GM12878 (cell line): ENCODE measurements around the gene CDCA7L. TPM values are rescaled to one million over a fixed set of nuclear protein-coding genes. Genes with fewer than 3 reads are reported as not detected.
"Not testable (repeated sequence)": the region's sequence is repeated elsewhere in the genome, so short reads cannot be mapped to it uniquely, and the experiment has no call there.

Experiments
- ATAC-seq: fragments of 200-7000 bp; cut with Tn5 transposase; 3 replicates; pipeline ENCODE4 v1.9.1; 2020; ENCODE audit warnings: mild to moderate bottlenecking, moderate library complexity
- BruUV-seq: library from RNA; stranded (reverse); fragments of 400-500 nt; replicated peaks from 2 replicates; lab custom pipeline; 2021; lab: Mats Ljungman, UMichigan
- CTCF ChIA-PET: fragments of 300-600 bp; sonication (Branson Sonifier 250); formaldehyde crosslinking; extraction: SDS; loops from one replicate; lab custom pipeline; 2021; ENCODE audit warnings: inconsistent platforms; lab: Yijun Ruan, JAX
- POLR2A ChIA-PET: fragments of 350-600 bp; formaldehyde crosslinking; extraction: SDS; loops from one replicate; lab custom pipeline; 2021; ENCODE audit warnings: inconsistent platforms; lab: Charles Lee
- RAD21 ChIA-PET: fragments of 300-600 bp; sonication (Branson Sonifier 250); formaldehyde crosslinking; loops from one replicate; lab custom pipeline; 2023; ENCODE audit warnings: antibody characterized with exemption; ENCODE audit not compliant: unreplicated experiment; lab: Charles Lee
- SMC1A ChIA-PET: fragments of 300-600 bp; sonication (Branson Sonifier 250); formaldehyde crosslinking; loops from one replicate; lab custom pipeline; 2023; ENCODE audit not compliant: unreplicated experiment, uncharacterized antibody; lab: Charles Lee
- DNase-seq: peaks from one replicate; pipeline ENCODE4 v3.0.0-alpha.2; 2011; ENCODE audit warnings: low read depth, low spot score
- FAIRE-seq: peaks from 3 replicates; lab custom pipeline; 2011; peaks lifted over from hg19 to GRCh38; lab: Jason Lieb, UNC
- H2AFZ ChIP-seq: 2 replicates; pipeline ENCODE4 v1.6.0; 2011; ENCODE audit warnings: low read depth, low read length, control low read depth; ENCODE audit not compliant: control insufficient read depth
- H3K27ac ChIP-seq: 2 replicates; pipeline ENCODE4 v1.5.1; 2011; ENCODE audit warnings: control low read depth; ENCODE audit not compliant: control insufficient read depth, insufficient read depth
- H3K27me3 ChIP-seq, 2 experiments: replicated peaks in 1 of 2; 2 replicates each; pipeline versions ENCODE4 v1.6.0 to v1.6.1; 2011; ENCODE audit warnings: low read length in 1 of 2; ENCODE audit not compliant: control insufficient read depth in 2 of 2, insufficient read depth in 2 of 2
- H3K36me3 ChIP-seq, 2 experiments: 2 replicates each; pipeline ENCODE4 v1.5.1; 2011; ENCODE audit warnings: low read length in 1 of 2; ENCODE audit not compliant: control insufficient read depth in 2 of 2, insufficient read depth in 2 of 2
- H3K4me1 ChIP-seq: 2 replicates; pipeline ENCODE4 v1.6.1; 2011; ENCODE audit warnings: mild to moderate bottlenecking, low read length, moderate library complexity, mixed read lengths; ENCODE audit not compliant: control insufficient read depth, insufficient read depth
- H3K4me2 ChIP-seq: 2 replicates; pipeline ENCODE4 v1.6.0; 2011; ENCODE audit warnings: control low read depth; ENCODE audit not compliant: control insufficient read depth, insufficient read depth
- H3K4me3 ChIP-seq: fragments of 200-600 bp; sonication (generic); 2 replicates; pipeline ENCODE4 v1.5.1; 2016
- H3K79me2 ChIP-seq: 2 replicates; pipeline ENCODE4 v1.6.0; 2011; ENCODE audit warnings: low read length; ENCODE audit not compliant: control insufficient read depth, insufficient read depth
- H3K9ac ChIP-seq: 2 replicates; pipeline ENCODE4 v1.8.0; 2011; ENCODE audit warnings: low read length, control low read depth, mixed read lengths; ENCODE audit not compliant: control insufficient read depth, insufficient read depth
- H3K9me3 ChIP-seq: replicated peaks from 3 replicates; pipeline ENCODE4 v1.5.1; 2011; ENCODE audit warnings: mild to moderate bottlenecking, low read length; ENCODE audit not compliant: control insufficient read depth, insufficient read depth
- H4K20me1 ChIP-seq: 2 replicates; pipeline ENCODE4 v1.6.0; 2011; ENCODE audit not compliant: control insufficient read depth, insufficient read depth
- BCL3 ChIP-seq: IDR thresholded peaks from 2 replicates; pipeline ENCODE4 v1.6.1; 2011; ENCODE audit warnings: borderline replicate concordance, low read depth, mild to moderate bottlenecking, moderate library complexity, low read length; ENCODE audit not compliant: insufficient read depth, poor library complexity, severe bottlenecking
- HDGF ChIP-seq: fragments of 450-650 bp; IDR thresholded peaks from 2 replicates; pipeline ENCODE4 v1.6.1; 2016; ENCODE audit warnings: antibody characterized with exemption
- NRF1 ChIP-seq: conservative IDR thresholded peaks from 2 replicates; pipeline ENCODE4 v1.6.1; 2011; ENCODE audit warnings: mild to moderate bottlenecking, low read depth, low read length, improper control_type of control experiment
- RUNX3 ChIP-seq: IDR thresholded peaks from 2 replicates; pipeline ENCODE4 v1.6.1; 2012; ENCODE audit warnings: low read length, inconsistent platforms
- SMARCA5 ChIP-seq: fragments of 450-650 bp; IDR thresholded peaks from 2 replicates; pipeline ENCODE4 v1.6.1; 2017; ENCODE audit warnings: mild to moderate bottlenecking
- ZNF24 ChIP-seq: fragments of 450-650 bp; IDR thresholded peaks from 2 replicates; pipeline ENCODE4 v1.6.1; 2017; ENCODE audit warnings: antibody characterized with exemption, mild to moderate bottlenecking
- WGBS: methylation state at CpG from one replicate; pipeline ENCODE4 v1.1.6; 2016; ENCODE audit warnings: low lambda C conversion rate; ENCODE audit not compliant: insufficient replicate concordance, insufficient coverage; ENCODE audit errors: missing lambda C conversion rate; 5-methylcytosine and 5-hydroxymethylcytosine counted together
- in situ Hi-C: fragments of 300-500 bp; cut with MboI; formaldehyde crosslinking; loops from 9 replicates; pipeline ENCODE4 v1.14.3; 2018; ENCODE audit warnings: mixed read lengths
- intact Hi-C: fragments of 100-400 bp; cut with micrococcal nuclease; formaldehyde crosslinking; loops from one replicate; pipeline ENCODE4 v1.14.2; 2022; ENCODE audit not compliant: unreplicated experiment
- polyA plus RNA-seq, 11 experiments: library from polyadenylated mRNA; depleted of rRNA in 4 of 11; unstranded in 6 of 11; stranded (reverse) in 5 of 11; fragments of >200 nt; fragmentation: Nextera tagmentation in 4 of 11; fragmentation: Illumina TruSeq in 1 of 11; extraction: Ambion mirVana in 4 of 11; extraction: Trizol in 1 of 11; gene quantifications; 1 replicate in 1 of 11; 2 replicates in 10 of 11; pipeline versions ENCODE4 v1.2.1 to v1.2.3, GENCODE V29; 2011 to 2016; ENCODE audit warnings: inconsistent platforms in 2 of 11, missing spikeins in 2 of 11, low read depth in 1 of 11
- total RNA-seq, 4 experiments: library from RNA; depleted of rRNA in 3 of 4; stranded (reverse); fragments of >200 nt in 3 of 4; fragmentation: Illumina TruSeq in 1 of 4; extraction: Trizol in 1 of 4; gene quantifications; 2 replicates each; pipeline versions ENCODE4 v1.2.1 to v1.2.3, GENCODE V29; 2013 to 2021
- TF ChIP-seq, protein P1 (sequence below): fragments of 450-650 bp; IDR thresholded peaks from 2 replicates; pipeline ENCODE4 v1.6.1; 2017; ENCODE audit warnings: mild to moderate bottlenecking, low read depth, inconsistent platforms; ENCODE audit not compliant: poor library complexity, severe bottlenecking
- TF ChIP-seq, protein P2 (sequence below): fragments of 450-650 bp; IDR thresholded peaks from 2 replicates; pipeline ENCODE4 v1.6.1; 2018; ENCODE audit warnings: mild to moderate bottlenecking, low read depth, moderate library complexity; ENCODE audit not compliant: partially characterized antibody

CDCA7L gene
- total and polyA plus RNA-seq, 10 of the 15 experiments (the other 5 are each of a cell fraction or from before 2014, with no cell fraction given), result 30.3 to 92.2 (median 68.5) TPM

DNA sequence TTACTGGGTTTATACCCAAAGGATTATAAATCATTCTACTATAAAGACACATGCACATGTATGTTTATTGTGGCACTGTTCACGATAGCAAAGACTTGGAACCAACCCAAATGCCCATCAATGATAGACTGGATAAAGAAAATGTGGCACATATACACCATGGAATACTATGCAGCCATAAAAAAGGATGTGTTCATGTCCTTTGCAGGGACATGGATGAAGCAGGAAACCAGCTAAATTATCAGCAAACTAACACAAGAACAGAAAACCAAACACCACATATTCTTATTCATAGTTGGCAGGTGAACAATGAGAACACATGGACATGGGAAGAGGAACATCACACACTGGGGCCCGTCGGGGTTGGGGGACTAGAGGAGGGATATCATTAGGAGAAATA lies 12.4 kb downstream of the CDCA7L start:
- H3K79me2 ChIP-seq, H3K4me3 ChIP-seq, H3K4me2 ChIP-seq, RAD21 ChIA-PET, H3K36me3 ChIP-seq, POLR2A ChIA-PET, H3K9me3 ChIP-seq, intact Hi-C loops, H4K20me1 ChIP-seq, FAIRE-seq, H3K27me3 ChIP-seq, H2AFZ ChIP-seq, DNase-seq, CTCF ChIA-PET, H3K4me1 ChIP-seq, H3K9ac ChIP-seq, H3K27ac ChIP-seq, ATAC-seq, BruUV-seq: not testable (repeated sequence)
- SMC1A ChIA-PET, result interaction anchor here (0.9 kb wide), 1 partner anchor 185 kb away, joined by 3 read pairs; no protein-coding TSS in a partner anchor
- WGBS, result 80% methylated on average over 3 of the region's 3 CpGs
- in situ Hi-C loops, result loop anchor here (25.0 kb wide), 1 partner anchor 1696 kb away; no protein-coding TSS in a partner anchor

GRCh38 chr7:21927693-21928092 lies 18.0 kb downstream of the CDCA7L start:
- intact Hi-C loops (no loop called here), in situ Hi-C loops (loop anchor here (25.0 kb wide), 1 partner anchor 1690 kb away; no protein-coding TSS in a partner anchor)
- H3K9me3 ChIP-seq, result no peaks in the 10 kb centered on the region; the same call in 2 of the 3 replicates
- no peak overlapping the region for H3K9ac ChIP-seq
- DNase-seq, result no peak
- POLR2A ChIA-PET, result no interaction called here
- H3K36me3 ChIP-seq, result no peaks in the 10 kb centered on the region; a peak in 1 of 4 replicates
- SMC1A ChIA-PET, result interaction anchor here (1.6 kb wide), 1 partner anchor 16 kb away, joined by 5 read pairs; no protein-coding TSS in a partner anchor
- peaks cover 1% of the 10 kb centered on the region for H3K79me2 ChIP-seq
- RAD21 ChIA-PET, result no interaction called here
- no peak for ATAC-seq
- BruUV-seq, result no TSS peak
- H3K4me2 ChIP-seq, result no peak overlapping the region
- H3K27ac ChIP-seq, result no peak overlapping the region
- no peaks in the 10 kb centered on the region for H3K27me3 ChIP-seq
- no peaks in the 10 kb centered on the region for H3K4me1 ChIP-seq
- CTCF ChIA-PET, result interaction anchor here (0.7 to 1.0 kb wide), 2 partner anchors 46 to 302 kb away, joined by 3 read pairs; no protein-coding TSS in a partner anchor
- no peak overlapping the region for H2AFZ ChIP-seq
- H3K4me3 ChIP-seq, result no peak overlapping the region
- no peak for FAIRE-seq
- H4K20me1 ChIP-seq, result no peaks in the 10 kb centered on the region
- 89% methylated on average over 6 of the region's 6 CpGs for WGBS
- TF ChIP-seq SMARCA5, result no peak
- no peak for TF ChIP-seq RUNX3
- no peak for TF ChIP-seq BCL3
- no peak for TF ChIP-seq NRF1
- no peak for TF ChIP-seq ZNF24
- TF ChIP-seq, protein P1, sequence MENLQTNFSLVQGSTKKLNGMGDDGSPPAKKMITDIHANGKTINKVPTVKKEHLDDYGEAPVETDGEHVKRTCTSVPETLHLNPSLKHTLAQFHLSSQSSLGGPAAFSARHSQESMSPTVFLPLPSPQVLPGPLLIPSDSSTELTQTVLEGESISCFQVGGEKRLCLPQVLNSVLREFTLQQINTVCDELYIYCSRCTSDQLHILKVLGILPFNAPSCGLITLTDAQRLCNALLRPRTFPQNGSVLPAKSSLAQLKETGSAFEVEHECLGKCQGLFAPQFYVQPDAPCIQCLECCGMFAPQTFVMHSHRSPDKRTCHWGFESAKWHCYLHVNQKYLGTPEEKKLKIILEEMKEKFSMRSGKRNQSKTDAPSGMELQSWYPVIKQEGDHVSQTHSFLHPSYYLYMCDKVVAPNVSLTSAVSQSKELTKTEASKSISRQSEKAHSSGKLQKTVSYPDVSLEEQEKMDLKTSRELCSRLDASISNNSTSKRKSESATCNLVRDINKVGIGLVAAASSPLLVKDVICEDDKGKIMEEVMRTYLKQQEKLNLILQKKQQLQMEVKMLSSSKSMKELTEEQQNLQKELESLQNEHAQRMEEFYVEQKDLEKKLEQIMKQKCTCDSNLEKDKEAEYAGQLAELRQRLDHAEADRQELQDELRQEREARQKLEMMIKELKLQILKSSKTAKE, result no peak
- no peak for TF ChIP-seq HDGF
- TF ChIP-seq, protein P2, sequence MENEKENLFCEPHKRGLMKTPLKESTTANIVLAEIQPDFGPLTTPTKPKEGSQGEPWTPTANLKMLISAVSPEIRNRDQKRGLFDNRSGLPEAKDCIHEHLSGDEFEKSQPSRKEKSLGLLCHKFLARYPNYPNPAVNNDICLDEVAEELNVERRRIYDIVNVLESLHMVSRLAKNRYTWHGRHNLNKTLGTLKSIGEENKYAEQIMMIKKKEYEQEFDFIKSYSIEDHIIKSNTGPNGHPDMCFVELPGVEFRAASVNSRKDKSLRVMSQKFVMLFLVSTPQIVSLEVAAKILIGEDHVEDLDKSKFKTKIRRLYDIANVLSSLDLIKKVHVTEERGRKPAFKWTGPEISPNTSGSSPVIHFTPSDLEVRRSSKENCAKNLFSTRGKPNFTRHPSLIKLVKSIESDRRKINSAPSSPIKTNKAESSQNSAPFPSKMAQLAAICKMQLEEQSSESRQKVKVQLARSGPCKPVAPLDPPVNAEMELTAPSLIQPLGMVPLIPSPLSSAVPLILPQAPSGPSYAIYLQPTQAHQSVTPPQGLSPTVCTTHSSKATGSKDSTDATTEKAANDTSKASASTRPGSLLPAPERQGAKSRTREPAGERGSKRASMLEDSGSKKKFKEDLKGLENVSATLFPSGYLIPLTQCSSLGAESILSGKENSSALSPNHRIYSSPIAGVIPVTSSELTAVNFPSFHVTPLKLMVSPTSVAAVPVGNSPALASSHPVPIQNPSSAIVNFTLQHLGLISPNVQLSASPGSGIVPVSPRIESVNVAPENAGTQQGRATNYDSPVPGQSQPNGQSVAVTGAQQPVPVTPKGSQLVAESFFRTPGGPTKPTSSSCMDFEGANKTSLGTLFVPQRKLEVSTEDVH, result no peak
